Adrenal gland (tissue), 19 donors: ENCODE results near the gene LMO7. TPM values are rescaled to one million over a fixed set of nuclear protein-coding genes. Genes with fewer than 3 reads are reported as not detected.
A peak's percentile ranks its signal among the peaks of the same experiment; 100 is the strongest.

Source experiments
- DNase-seq, 7 donors: peaks; one replicate each; pipeline ENCODE4 v3.0.0-alpha.2; 2019 to 2020
- H3K27ac ChIP-seq, 5 donors: fragments of 200-600 bp; sonication (generic) in 4 of 5; 1 replicate in 3 of 5; 2 replicates in 2 of 5; pipeline versions ENCODE4 v1.5.1 to v1.8.0; 2016 to 2020; ENCODE audit warnings: mild to moderate bottlenecking in 1 of 5
- H3K27me3 ChIP-seq: fragments of 200-600 bp; 2 replicates; pipeline ENCODE4 v1.8.0; 2021
- H3K36me3 ChIP-seq, 2 donors: fragments of 200-600 bp; replicated peaks in 1 of 2; 1 replicate in 1 of 2; 2 replicates in 1 of 2; pipeline versions ENCODE4 v1.5.1 to v1.8.0; 2018 to 2022
- H3K4me1 ChIP-seq, 2 donors: fragments of 200-600 bp; replicated peaks in 1 of 2; 1 replicate in 1 of 2; 2 replicates in 1 of 2; pipeline versions ENCODE4 v1.5.1 to v1.8.0; 2018 to 2021
- H3K4me3 ChIP-seq, 4 donors: fragments of 200-600 bp; sonication (generic) in 3 of 4; one replicate each; pipeline ENCODE4 v1.5.1; 2016 to 2018
- H3K9me3 ChIP-seq, 3 donors: fragments of 200-600 bp; sonication (generic) in 1 of 3; replicated peaks in 1 of 3; 1 replicate in 2 of 3; 2 replicates in 1 of 3; pipeline versions ENCODE4 v1.5.1 to v1.8.0; 2016 to 2021
- CTCF ChIP-seq, 6 experiments: fragments of 450-650 bp in 4 of 6; fragments of 200-600 bp in 2 of 6; sonication (generic) in 1 of 6; IDR thresholded peaks; 1 replicate in 5 of 6; 2 replicates in 1 of 6; pipeline versions ENCODE4 v1.5.1 to v1.8.0; 2016 to 2021; ENCODE audit warnings: antibody characterized with exemption in 6 of 6, mild to moderate bottlenecking in 2 of 6, moderate library complexity in 1 of 6
- POLR2A ChIP-seq, 2 donors: fragments of 450-650 bp; IDR thresholded peaks; one replicate each; pipeline ENCODE4 v1.6.1; 2017; ENCODE audit warnings: antibody characterized with exemption in 2 of 2, mild to moderate bottlenecking in 2 of 2, moderate library complexity in 1 of 2
- whole genome bisulfite sequencing, 4 donors: extraction: QIAGEN DNeasy Blood & Tissue Kit in 2 of 4; methylation state at CpG; one replicate each; pipeline versions ENCODE4 v1.1.5 to v1.1.7; 2013 to 2017; 5-methylcytosine and 5-hydroxymethylcytosine counted together
- intact Hi-C, 2 donors: fragments of 100-400 bp; cut with DNase I; formaldehyde crosslinking; loops; one replicate each; pipeline versions ENCODE4 v1.14.1 to v1.15.0; 2022 to 2023
- long read RNA-seq, 10 donors: library from polyadenylated mRNA in 3 of 10; unstranded in 2 of 10; stranded (forward) in 1 of 10; transcript quantifications; one replicate each; pipeline ENCODE4 v2.0.0 and lab custom pipeline, GENCODE V29; 2021 to 2026
- polyA plus RNA-seq, 3 donors: library from polyadenylated mRNA; stranded (reverse); fragments of 200-250 nt in 2 of 3; fragments of 350-450 nt in 1 of 3; fragmentation: Illumina TruSeq in 1 of 3; extraction: RNeasy Lipid Tissue Mini Kit (QIAGEN cat#74804) in 1 of 3; gene quantifications; one replicate each; pipeline ENCODE4 v1.2.3, GENCODE V29; 2013 to 2014
- total RNA-seq, 9 donors: library from RNA; depleted of rRNA in 4 of 9; stranded (reverse); fragments of >200 nt in 4 of 9; fragments of 120-200 nt in 1 of 9; fragmentation: NEBNext Ultra II Directional in 1 of 9; extraction: Animal tissue kit (Norgen Biotek cat#: 25700) in 1 of 9; gene quantifications; one replicate each; pipeline versions ENCODE4 v1.1.0 to v1.2.4, GENCODE V29; 2013 to 2023
- donor health status: healthy with polysubstance abuse.
- donor health status: Bipolar disorder and iron deficiency.
- donor health status: DM: yes; HTN: yes; CAD: no.
- donor health status: DM: no; HTN: no; CAD: no.
- donor health status: DM: no; HTN: no; CAD: no.
- donor health status: DM: yes; HTN: yes; CAD: no.

The LMO7 gene
- total RNA-seq (10 to 100 TPM in 6 of 9 donors, 1 to 10 TPM in 3; 7.4 to 39.7 (median 12.6) TPM), polyA plus RNA-seq (10 to 100 TPM in 2 of 3 donors, 1 to 10 TPM in 1; 9.9 to 11.7 (median 11.1) TPM)
- long read RNA-seq, donor 1: 0 reads
- long read RNA-seq, donor 2, partial matches to known transcripts: 0 of 3 reads
- long read RNA-seq, donor 2, other reads (novel, unspliced or antisense): 0 of 3 reads
- long read RNA-seq, donor 3, partial matches to known transcripts: 0 of 2 reads
- long read RNA-seq, donor 3, other reads (novel, unspliced or antisense): 0 of 2 reads
- long read RNA-seq, donor 4, partial matches to known transcripts: 1 of 2 reads
- long read RNA-seq, donor 4, other reads (novel, unspliced or antisense): 0 of 2 reads
- long read RNA-seq, donor 5, partial matches to known transcripts: 2 of 5 reads
- long read RNA-seq, donor 5, other reads (novel, unspliced or antisense): 3 of 5 reads
- long read RNA-seq, donor 6, partial matches to known transcripts: 1 of 3 reads
- long read RNA-seq, donor 6, other reads (novel, unspliced or antisense): 0 of 3 reads
- long read RNA-seq, donor 7, partial matches to known transcripts: 0 of 2 reads
- long read RNA-seq, donor 7, other reads (novel, unspliced or antisense): 0 of 2 reads
- long read RNA-seq, donor 8: 0 reads
- long read RNA-seq, donor 9: 0 reads
- long read RNA-seq, donor 10, partial matches to known transcripts: 0 of 1 reads
- long read RNA-seq, donor 10, other reads (novel, unspliced or antisense): 0 of 1 reads

GRCh38 chr13:75635828-75636435 is at the start of gene LMO7:
Gene LMO7 (plus strand): TSS chr13:75636330. CDS start chr13:75636658, 328 bp downstream.
- no peak for TF ChIP-seq CTCF (IDR thresholded peaks at IDR 0.05)
- peak in 1 of 2 donors; percentile 28 for TF ChIP-seq POLR2A (IDR thresholded peaks at IDR 0.05)
- H3K9me3 ChIP-seq: no peaks in the 10 kb centered on the region
- H3K27me3 ChIP-seq: no peaks in the 10 kb centered on the region
- peaks cover 0 to 17% of the 10 kb centered on the region in 2 donors for H3K4me1 ChIP-seq
- peak within 1 kb of the TSS in 4 of 5 donors; percentile 44 to 87 (median 65) for H3K27ac ChIP-seq
- peak; percentile 48 to 63 (median 56) for DNase-seq
- 0 to 1% (median 1%) methylated on average over 1 to 76 of the region's 76 CpGs; no CpG with 5 or more reads in 1 of the 4 donors for WGBS, 4 donors
- H3K36me3 ChIP-seq: no peaks in the 10 kb centered on the region
- peak within 1 kb of the TSS; percentile 16 to 89 (median 49) for H3K4me3 ChIP-seq
- intact Hi-C loops: no loop called here

- Histone ChIP-seq H3K9me3 (no peaks in the 10 kb centered on the region), H3K36me3 (peaks cover 0 to 3% of the 10 kb centered on the region in 2 donors), H3K27ac (no peak overlapping the region), H3K27me3 (no peaks in the 10 kb centered on the region), H3K4me3 (no peak overlapping the region), H3K4me1 (no peaks in the 10 kb centered on the region)
- WGBS, 4 donors: 73 to 85% (median 81%) methylated on average over 1 of the region's 1 CpG
- no peak for DNase-seq
- TF ChIP-seq CTCF (IDR thresholded peaks at IDR 0.05): no peak
- TF ChIP-seq POLR2A (IDR thresholded peaks at IDR 0.05): no peak
- intact Hi-C loops: no loop called here
These were observed 48.5 kb upstream of the LMO7 start for GRCh38 chr13:75587679-75588078.

- WGBS, 4 donors: 16 to 27% (median 21%) methylated on average over 1 of the region's 1 CpG
- no peak for DNase-seq
- H3K4me3 ChIP-seq: no peak overlapping the region
- intact Hi-C loops: no loop called here
- H3K9me3 ChIP-seq: no peaks in the 10 kb centered on the region
- TF ChIP-seq POLR2A (IDR thresholded peaks at IDR 0.05) (no peak), CTCF (IDR thresholded peaks at IDR 0.05) (no peak)
- peaks cover 0 to 3% of the 10 kb centered on the region in 2 donors for H3K4me1 ChIP-seq
- H3K27me3 ChIP-seq: no peaks in the 10 kb centered on the region
- H3K27ac ChIP-seq: no peak overlapping the region
- no peaks in the 10 kb centered on the region for H3K36me3 ChIP-seq
These were observed 39.4 kb upstream of the LMO7 start for GRCh38 chr13:75596657-75597182.

- no peak for TF ChIP-seq CTCF (IDR thresholded peaks at IDR 0.05)
- TF ChIP-seq POLR2A (IDR thresholded peaks at IDR 0.05): no peak
- Histone ChIP-seq H3K36me3 (no peaks in the 10 kb centered on the region), H3K4me3 (no peak overlapping the region), H3K4me1 (peaks cover 0 to 3% of the 10 kb centered on the region in 2 donors), H3K27me3 (no peaks in the 10 kb centered on the region), H3K9me3 (no peaks in the 10 kb centered on the region), H3K27ac (no peak overlapping the region)
- no peak for DNase-seq
- intact Hi-C loops: no loop called here
- WGBS, 4 donors: 50 to 73% (median 60%) methylated on average over 4 of the region's 4 CpGs
These were observed 35.8 kb upstream of the LMO7 start for GRCh38 chr13:75600371-75600770.
